ENCODE measurements around the gene ONECUT1.

DNA sequence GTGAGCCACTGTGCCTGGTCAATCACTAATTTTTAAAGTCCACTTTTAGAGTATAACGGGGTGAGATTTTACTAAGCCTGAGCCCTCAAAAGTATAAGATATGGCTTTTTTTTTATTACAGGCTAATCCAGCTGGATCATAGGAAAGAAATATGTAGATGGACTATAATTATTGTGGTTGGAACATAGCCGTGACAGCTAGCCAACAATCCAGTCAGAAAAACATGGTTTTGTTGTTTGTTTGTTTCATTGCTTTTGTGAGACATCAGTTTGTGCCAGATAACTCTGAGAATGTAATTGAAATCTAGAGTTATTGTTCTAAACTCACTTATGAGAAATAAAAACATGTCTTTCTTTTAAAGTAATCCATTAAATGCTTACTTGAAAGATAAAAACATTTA lies 73.6 kb downstream of the ONECUT1 start:
- TF ChIP-seq POLR2A (IDR thresholded peaks at IDR 0.05; ENCODE audit: borderline replicate concordance, extremely low read depth, insufficient read depth, insufficient read length) (no peak), CTCF (IDR thresholded peaks at IDR 0.05 in 2 of 3, conservative IDR thresholded peaks at IDR 0.05 in 1 of 3; ENCODE audit: borderline replicate concordance in 1 of 3, insufficient read depth in 1 of 3, low read depth in 2 of 3, low read length in 2 of 3) (no peak), EZH2 (IDR thresholded peaks at IDR 0.05) (no peak), FOSL1 (IDR thresholded peaks at IDR 0.05; ENCODE audit: low read depth) (no peak), YY1 (IDR thresholded peaks at IDR 0.05; ENCODE audit: extremely low read depth, insufficient replicate concordance, low read depth, low read length) (no peak), SP1 (IDR thresholded peaks at IDR 0.05; ENCODE audit: low read depth) (no peak), CBX3 (IDR thresholded peaks at IDR 0.05; ENCODE audit: low read depth) (no peak), RAD21 (IDR thresholded peaks at IDR 0.05; ENCODE audit: low read depth) (no peak), CEBPB (IDR thresholded peaks at IDR 0.05; ENCODE audit: low read depth) (no peak), POLR2AphosphoS5 (IDR thresholded peaks at IDR 0.05; ENCODE audit: low read depth, low read length) (no peak), REST (IDR thresholded peaks at IDR 0.05; ENCODE audit: low read depth) (no peak), EZH2phosphoT487 (IDR thresholded peaks at IDR 0.05; ENCODE audit: borderline replicate concordance) (no peak)
- TF ChIP-seq, protein P1, sequence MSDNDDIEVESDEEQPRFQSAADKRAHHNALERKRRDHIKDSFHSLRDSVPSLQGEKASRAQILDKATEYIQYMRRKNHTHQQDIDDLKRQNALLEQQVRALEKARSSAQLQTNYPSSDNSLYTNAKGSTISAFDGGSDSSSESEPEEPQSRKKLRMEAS (IDR thresholded peaks at IDR 0.05): no peak
- TF ChIP-seq, protein P2, sequence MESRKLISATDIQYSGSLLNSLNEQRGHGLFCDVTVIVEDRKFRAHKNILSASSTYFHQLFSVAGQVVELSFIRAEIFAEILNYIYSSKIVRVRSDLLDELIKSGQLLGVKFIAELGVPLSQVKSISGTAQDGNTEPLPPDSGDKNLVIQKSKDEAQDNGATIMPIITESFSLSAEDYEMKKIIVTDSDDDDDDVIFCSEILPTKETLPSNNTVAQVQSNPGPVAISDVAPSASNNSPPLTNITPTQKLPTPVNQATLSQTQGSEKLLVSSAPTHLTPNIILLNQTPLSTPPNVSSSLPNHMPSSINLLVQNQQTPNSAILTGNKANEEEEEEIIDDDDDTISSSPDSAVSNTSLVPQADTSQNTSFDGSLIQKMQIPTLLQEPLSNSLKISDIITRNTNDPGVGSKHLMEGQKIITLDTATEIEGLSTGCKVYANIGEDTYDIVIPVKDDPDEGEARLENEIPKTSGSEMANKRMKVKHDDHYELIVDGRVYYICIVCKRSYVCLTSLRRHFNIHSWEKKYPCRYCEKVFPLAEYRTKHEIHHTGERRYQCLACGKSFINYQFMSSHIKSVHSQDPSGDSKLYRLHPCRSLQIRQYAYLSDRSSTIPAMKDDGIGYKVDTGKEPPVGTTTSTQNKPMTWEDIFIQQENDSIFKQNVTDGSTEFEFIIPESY (IDR thresholded peaks at IDR 0.05; ENCODE audit: extremely low read depth, insufficient replicate concordance, low read length): no peak

Measured in HCT116 (cell line).